Measurements from ENCODE around the gene COPS3.

Gene COPS3

DNA sequence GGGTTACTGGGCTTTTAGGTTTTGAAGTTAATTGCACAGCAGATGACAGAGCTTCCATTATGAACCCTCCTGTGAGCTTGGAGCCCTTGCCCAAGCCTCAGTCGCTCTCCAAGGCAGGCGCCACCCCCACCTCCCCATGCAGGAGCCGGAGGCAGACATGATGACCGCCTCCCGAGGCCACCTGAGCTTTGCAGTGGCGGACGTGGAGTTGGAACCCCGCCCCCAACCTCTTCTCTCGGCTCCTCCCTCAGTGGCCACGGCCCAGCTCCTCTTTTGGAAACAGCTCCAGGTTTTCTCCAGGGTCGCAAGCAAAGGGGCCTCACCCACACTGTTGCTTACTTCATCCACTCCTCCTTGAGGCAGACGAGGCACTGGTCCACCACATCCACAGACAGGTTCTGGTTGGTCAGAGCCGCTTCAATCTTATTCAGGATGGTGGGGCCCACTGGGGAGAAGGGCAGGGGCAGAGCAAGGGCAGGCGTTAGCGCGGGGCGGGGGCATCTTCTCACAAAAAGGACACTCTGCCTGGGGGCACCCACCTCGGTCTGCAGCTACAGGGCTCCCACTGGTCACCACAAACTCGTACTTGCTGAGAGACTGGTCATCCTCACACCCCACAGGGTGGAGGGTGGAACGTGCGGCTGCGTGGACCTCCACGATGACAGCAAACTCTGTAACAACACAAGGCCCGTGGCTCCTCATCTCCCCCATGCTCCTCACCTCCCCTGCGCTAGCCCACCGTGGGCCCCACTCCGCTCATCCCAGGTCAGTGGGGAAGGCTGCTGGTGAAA is 66.2 kb downstream of the COPS3 start:
- no peak for DNase-seq

GRCh38 chr17:17213775-17214174 is 67.3 kb downstream of the COPS3 start:
- peak; percentile 53 for DNase-seq

DNA sequence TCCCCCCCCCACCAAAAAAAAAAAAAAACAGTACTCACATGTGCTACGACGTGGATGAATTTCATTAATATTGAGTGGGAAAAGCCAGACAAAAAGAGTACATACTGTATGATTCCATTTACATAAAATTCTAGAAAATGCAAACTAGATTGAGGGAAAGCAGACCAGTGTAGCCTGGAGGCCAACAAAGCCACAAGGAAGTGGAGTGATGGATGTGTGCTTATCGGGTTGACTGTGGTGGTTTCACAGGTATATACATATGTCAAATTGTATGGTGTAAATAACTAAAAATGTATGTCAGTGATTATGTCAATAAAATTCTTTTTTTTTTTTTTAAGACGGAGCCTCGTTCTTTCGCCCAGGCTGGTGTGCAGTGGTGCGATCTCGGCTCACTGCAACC is 73.0 kb downstream of the COPS3 start:
- no peak for DNase-seq

DNA sequence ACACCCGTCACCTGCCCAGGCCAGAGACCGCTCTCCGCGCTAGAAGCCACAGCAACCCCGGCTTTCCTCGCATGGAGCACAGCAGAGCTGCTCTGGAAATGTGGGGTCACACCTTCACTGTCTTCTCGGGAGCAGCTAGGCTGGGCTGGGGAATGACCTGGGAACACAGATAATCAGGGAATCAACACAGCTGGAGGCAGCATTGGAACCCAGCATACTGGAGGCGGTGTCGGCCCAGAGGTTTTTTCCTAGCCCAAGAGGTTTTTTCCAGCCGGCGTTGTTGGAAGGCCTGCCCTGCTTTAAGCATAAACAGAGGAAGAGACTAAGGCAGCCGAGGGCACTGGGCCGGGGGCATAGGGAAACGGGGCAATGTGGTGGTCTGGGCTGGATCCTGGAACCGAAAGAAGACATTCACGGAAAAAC is 74.1 kb downstream of the COPS3 start:
- no peak for DNase-seq

GRCh38 chr17:17206124-17206912 is 74.7 kb downstream of the COPS3 start, which contains the start of gene PLD6:
Gene PLD6 (minus strand): TSS chr17:17206333. CDS start chr17:17206286, 47 bp downstream.
- DNase-seq = no peak

DNA sequence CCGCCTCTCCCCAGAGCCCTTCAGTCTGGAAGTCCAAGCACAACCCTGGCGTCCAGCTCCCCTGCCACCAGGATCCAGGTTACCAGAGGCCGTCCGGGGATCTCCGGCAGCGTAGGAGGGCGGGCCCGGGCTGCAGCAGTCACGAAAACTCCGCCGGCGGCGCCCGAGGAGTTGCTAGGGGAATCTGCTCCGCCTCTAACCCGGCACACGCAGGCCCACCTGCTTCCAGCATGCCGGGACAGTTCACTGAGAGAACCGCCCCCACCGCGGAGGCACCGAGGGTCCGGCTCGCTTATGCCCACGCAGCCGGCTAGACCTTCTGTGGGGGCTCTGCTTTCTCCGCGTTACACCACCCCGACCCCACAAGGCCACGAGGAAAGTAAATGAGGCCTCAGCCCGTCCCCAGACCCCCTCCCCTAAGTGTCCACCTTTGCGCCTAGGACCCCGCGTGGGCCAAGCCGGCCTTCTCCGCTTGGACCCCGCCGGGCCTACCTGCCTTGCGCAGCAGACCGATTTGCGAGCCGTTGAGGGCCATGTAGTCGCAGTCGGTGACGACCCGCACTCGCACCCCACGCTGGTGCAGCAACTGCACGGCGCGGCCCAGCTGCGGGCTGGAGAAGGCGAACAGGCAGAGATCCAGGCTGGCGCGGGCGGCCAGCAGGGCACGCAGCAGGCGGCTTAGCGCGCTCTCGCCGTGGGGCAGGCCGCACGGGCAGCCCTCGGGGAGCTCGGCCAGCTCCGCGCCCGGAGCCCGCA is 75.5 kb downstream of the COPS3 start:
- DNase-seq = no peak

DNA sequence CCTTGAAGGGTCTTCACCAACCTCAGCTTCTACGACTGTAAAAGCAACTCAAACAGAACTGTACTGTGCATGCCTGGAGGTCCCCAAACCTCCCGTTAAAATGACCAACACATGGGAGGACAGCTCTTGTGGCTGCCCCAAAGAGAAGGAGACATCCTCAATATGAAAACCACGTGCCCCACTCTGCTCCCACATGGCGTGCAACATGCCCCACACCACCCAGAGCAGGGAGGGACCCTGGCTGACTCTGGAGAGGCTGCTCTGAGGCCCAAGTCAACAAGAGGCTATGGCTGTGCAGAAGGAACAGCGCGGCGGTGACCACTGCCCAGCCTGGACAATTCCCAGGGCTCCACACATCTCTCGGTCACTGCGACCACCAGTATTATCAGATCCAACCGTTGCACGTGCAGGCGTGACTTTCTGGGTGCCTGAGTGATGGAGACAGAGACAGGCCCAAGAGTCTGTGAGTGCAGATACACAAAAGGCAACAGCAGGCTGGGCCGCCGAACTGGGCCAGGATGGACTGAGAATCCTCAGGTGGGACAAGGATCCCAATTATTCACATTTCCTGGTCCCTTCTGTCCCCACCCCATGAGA is 76.3 kb downstream of the COPS3 start:
- DNase-seq = no peak

GRCh38 chr17:17204041-17204591 is 76.9 kb downstream of the COPS3 start:
- DNase-seq = no peak

DNA sequence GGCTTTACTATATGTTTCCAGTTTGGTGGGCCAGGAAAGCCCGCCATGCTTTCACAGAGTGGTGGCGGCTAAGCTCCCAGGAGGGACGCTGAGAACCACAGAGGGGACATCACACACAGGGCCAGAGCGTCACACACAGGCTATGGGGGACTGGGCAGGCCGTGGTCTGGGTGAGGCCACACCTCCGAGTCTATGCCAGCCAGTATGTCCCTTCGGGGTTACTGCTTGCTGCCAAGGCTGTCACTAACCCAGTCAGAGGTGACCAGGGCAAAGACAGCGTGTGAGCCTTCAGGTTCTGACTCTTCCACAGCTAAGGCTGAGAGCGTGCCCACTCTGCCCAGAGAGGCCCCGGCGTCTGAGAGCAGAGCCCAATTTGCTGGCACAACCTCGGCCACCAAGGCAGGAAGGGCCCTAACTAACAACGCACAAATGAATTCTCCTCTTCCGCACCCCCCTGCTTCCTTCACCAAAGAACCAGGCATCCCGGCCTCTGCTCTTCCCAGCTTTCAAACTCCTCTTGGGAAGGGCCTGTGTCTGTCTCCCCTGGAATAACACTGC is 77.8 kb downstream of the COPS3 start:
- DNase-seq = no peak

DNA sequence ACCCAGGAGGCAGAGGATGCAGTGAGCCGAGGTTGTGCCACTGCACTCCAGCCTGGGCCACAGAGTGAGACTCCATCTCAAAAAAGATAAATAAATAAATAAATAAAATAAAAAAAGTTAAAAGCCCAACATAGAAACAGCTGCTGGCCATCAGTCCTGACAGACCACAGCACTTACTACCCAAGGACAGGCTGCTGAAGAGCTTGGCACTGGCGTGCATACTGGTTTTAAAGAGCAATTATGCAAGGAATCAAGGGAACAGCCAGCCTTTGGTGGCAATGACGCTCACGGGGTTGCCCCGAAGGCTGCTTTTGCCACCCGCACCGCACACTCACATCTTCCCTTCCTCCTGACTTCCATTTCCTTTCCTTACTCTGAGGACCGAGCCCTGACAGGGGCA is 79.1 kb downstream of the COPS3 start:
- DNase-seq = no peak

DNA sequence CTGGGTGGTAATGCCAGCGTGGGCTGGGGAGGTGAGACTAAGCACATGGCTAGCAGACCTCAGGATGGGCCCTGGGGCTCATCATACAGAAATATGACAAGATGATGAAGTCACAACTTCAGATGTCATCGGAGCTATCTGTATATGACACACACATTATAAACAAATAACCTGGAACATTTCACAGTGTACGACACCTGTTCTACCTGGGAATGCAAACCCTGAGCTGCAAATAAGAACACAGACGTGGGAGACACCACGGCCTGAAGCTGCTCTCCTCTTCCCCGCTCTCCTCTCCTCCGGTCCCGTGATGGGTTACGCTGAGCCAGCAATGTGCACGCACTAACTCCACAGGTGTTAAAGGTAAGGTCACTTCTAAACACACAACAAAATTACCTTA is 79.8 kb downstream of the COPS3 start:
- no peak for DNase-seq

- no peak for DNase-seq
Observed at GRCh38 chr17:17200831-17201230, 80.2 kb downstream of the COPS3 start.

DNA sequence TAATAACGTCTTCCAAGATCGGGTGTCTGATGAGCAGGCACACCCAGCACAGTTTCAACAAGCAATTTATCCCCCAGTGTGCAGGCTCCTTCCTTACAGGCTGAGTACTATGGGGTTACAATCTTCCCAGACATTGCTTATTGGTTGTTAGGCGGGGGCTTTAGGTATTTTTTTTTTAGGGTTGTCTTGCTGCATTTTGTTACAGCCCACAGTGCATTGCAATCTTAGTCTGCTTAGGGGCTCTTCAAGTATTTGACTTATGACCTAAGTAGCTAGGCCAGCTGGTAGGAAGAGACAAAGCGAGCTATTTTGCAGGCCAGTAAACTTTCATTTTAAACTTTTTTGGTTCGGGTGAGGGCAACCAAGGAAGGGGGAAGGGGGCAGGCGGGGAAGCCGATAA is 80.7 kb downstream of the COPS3 start:
- DNase-seq = peak; percentile 45

- DNase-seq = no peak
Observed at GRCh38 chr17:17198281-17198680, 82.8 kb downstream of the COPS3 start.

- no peak for DNase-seq
Observed at GRCh38 chr17:17196776-17197175, 84.3 kb downstream of the COPS3 start.
